Stimulated activated CD4-positive, alpha-beta T cell treated with anti-CD3 and anti-CD28 coated beads, Interleukin-2, amount 100 ng/mL, for 4 hours (primary cell): ENCODE measurements around the gene TAGLN2.
"Not testable (repeated sequence)": the region's sequence is repeated elsewhere in the genome, so short reads cannot be mapped to it uniquely, and the experiment has no call there.

ENCODE experiments used
- DNase-seq: peaks from one replicate; pipeline ENCODE4 v3.0.0-alpha.2; 2020; ENCODE audit warnings: low read depth

TAGLN2 gene

DNA sequence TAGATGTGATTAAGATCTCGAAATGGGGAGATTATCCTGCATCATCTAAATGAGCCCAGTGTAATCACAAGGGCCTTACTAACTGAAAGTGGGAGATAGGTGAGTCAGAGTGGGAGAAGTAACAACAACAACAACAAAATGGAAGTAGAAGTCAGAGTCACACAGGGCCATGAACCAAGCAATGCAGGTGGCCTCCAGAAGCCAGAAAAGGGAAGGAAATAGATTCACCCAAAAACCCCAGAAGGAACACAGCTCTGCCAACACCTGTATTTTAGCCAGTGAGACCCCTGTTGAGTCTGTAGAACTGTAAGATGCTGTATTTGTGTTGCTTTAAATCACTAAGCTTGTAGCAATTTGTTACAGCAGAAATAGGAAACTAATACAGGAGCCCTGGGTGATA lies 4.1 kb downstream of the TAGLN2 start:
- no peak for DNase-seq

- no peak for DNase-seq
Measured at GRCh38 chr1:159920651-159921050, 4.7 kb downstream of the TAGLN2 start.

DNA sequence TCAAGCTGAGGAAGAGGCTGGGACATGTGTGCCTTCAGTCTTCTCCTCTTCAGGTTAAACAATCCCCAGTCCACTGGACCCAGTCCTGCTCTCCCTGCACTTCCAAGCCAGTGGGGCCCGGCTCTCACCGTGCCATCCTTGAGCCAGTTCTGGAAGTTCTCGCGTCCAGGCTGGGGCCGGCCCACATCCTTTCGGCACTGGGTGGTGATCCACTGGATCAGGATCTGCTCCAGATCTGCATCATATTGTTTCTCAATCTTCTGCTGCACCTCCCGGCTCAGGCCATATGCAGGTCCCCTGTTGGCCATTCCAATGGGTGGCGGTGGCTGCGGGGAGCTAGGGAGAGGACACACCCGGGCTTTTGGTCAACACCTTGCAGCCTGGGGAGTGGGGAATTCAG lies 5.1 kb downstream of the TAGLN2 start:
- DNase-seq, result no peak

DNA sequence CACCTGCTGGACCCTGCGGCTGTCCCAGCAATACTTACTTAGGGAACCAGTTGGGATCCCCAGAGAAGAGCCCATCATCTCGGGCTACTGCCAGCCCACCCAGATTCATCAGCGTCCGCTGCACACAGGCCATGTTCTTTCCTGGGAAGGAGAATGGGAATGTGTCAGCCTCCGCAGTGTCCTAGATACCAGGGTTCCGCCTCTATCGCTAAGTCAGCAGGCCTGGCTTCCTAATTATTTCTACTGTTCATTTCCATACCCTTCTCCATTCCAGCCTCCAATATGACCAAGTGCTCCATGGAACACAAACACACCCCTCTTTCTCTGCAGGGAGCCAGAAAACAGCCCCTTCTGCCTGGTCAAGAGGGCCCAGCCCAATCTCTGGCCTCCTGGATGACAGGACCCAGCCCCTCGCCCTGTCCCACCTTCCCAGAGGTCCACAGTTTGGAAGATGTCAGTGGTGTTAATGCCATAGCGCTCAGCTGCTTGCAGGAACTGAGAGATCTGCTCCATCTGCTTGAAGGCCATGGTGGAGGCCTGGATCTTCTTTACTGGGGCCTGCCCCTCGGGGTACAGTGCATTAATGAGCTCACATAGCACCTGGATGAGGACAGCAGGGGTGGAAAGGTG lies 6.0 kb downstream of the TAGLN2 start:
- DNase-seq, result no peak

DNA sequence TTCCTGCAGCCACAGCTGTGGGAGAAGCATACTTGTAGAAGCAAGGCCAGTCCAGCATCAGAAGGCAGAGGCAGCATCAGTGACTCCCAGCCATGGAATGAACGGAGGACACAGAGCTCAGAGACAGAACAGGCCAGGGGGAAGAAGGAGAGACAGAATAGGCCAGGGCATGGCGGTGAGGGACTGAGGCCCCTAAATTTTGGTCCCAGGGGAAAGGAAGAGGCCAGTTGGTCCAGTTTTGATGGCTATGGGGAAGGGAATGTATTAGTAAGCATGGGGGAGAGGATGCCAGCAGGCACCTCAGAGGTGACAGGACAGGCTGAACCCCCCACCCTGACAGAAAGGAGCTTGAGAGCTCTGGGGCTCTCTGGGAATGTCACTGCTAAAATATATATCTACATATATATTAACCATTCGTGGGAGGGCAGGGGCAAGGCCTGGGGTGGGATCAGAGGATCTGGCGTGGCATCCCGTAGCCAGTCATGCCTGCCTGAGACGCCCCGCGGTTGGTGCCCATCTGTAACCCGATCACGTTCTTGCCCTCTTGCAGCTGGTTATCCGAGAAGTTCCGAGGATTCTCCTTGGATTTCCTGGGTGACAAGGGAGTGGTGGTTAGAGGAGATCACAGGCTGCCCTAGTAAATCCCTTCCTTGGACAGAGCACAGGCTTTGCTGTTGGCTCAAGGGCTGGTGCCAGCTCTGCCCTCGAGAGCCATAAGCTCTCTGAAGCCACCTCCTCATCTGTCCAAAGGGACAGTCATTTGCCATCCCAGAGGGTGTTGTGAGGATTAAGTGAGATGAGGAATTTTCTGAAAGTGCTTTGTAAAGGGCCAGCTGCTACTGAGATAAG lies 6.7 kb downstream of the TAGLN2 start:
- DNase-seq, result no peak

- no peak for DNase-seq
Measured at GRCh38 chr1:159917533-159918351, 7.6 kb downstream of the TAGLN2 start.

- DNase-seq, result no peak
Measured at GRCh38 chr1:159916242-159917051, 8.9 kb downstream of the TAGLN2 start.

GRCh38 chr1:159915571-159916241 lies 9.6 kb downstream of the TAGLN2 start:
- DNase-seq, result no peak

DNA sequence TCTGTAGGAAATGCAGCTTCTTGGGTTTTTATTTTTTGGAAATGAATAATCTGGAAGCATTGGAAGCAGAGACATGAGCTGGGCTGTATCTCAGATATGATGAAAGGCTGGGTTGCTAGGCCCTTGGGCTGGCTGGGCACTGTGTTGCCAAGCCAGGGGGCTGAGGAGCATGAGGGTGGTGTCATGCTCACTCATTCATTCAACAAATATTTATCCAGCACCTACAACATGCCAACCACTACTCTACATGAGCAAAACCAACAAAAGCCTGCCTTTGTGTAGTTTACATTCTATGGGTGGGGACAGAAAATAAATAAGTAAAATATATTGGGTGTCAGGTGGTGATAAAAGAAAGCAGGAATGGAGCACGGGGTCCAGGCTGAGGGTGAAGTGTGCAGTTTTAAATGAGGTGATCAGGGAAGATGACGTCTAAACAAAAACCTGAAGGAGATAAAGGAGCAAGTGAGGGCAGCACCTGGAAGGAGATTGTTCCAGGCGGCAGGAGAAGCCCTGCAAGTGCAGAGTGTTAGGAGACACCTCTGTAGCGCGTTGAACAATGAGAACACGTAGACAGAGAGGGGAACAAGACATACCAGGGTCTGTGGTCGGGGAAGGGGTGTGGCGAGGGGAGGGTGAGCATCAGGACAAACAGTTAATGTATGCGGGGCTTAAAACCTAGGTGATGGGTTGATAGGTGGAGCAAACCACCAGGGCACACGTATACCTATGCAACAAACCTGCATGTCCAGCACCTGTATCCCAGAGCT lies 10.9 kb downstream of the TAGLN2 start:
- DNase-seq, result no peak

GRCh38 chr1:159913451-159914192 lies 11.7 kb downstream of the TAGLN2 start:
- DNase-seq, result no peak

- no peak for DNase-seq
Measured at GRCh38 chr1:159911326-159912070, 13.8 kb downstream of the TAGLN2 start.

GRCh38 chr1:159908031-159908940 lies 17.0 kb downstream of the TAGLN2 start:
- DNase-seq, result no peak

DNA sequence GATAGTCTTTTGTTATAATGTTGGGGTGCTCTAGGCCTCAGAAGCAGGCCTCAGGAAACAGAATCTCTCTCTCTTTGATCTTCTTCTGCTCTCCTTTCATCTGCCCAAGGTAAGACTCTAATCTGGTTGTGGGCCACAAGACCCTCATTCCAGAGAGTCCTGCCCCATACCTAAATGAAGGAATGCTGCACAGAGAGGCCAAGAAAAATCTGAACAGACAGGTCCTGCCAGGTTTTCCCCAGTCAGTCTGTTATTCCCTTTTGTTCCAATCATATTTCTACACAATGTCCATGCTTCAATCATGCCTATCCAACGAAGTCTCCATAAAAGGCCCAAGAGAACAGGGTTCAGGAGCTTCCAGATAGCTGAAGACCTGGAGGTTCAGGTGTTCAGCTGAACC lies 18.3 kb downstream of the TAGLN2 start:
- DNase-seq, result no peak

DNA sequence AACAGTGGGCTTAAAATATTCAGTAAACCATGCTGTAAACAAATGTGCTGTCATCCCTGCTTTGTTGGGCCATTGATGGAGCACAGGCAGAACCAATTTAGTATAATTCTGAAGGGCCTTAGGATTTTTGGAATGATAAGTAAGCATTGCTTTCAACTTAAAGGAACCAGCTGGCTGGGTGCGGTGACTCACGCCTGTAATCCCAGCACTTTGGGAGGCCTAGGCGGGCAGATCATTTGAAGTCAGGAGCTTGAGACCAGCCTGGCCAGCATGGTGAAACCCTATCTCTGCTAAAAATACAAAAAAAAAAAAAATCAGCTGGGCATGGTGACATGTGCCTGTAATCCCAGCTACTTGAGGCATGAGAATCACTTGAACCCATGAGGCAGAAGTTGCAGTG lies 21.3 kb downstream of the TAGLN2 start:
- not testable (repeated sequence) for DNase-seq

- no peak for DNase-seq
Measured at GRCh38 chr1:159902541-159902940, 22.8 kb downstream of the TAGLN2 start.

DNA sequence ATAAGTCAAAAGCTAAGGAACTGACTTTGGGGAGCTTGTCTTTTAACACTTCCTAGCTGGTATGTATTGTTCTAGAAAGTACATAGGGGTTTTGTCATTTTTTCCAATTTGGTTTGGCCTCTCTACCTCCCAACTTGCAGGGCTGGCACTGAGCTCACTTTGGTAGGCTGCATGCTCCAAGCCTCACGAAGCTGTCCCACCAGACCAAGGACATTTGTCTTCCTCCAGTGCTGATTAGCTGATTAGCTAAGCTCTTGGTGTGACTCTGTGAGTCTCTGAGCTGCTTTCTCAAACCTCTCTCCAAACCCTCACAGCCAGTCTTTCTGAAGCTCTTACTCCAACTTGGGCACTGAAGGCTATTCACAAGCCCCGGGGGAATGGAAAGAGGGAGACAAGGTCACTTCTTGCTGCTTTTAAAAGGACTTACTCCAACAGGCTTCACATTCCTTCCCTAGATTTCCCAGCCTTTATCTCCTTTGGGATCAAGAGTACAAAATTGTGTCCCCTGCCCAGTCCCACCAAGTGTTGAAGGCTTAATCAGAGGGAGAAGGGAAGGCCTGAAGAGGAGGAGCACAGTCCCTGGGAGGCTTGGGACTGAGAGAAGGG lies 24.4 kb downstream of the TAGLN2 start:
- DNase-seq, result no peak

GRCh38 chr1:159900086-159900680 lies 25.1 kb downstream of the TAGLN2 start, which contains the start of gene CFAP45:
Gene CFAP45, minus strand, starts transcription at chr1:159900165. Its CDS starts 67 bp downstream, at chr1:159900098.
- DNase-seq, result no peak
